AG04450 (cell line): ENCODE results near the gene BSN. TPM values are rescaled to one million over a fixed set of nuclear protein-coding genes. Genes with fewer than 3 reads are reported as not detected.

Experiments used
- CTCF ChIA-PET: fragments of 300-600, 350-600 bp; formaldehyde crosslinking; extraction: SDS; loops from one replicate; lab custom pipeline; 2022; ENCODE audit warnings: antibody characterized with exemption, inconsistent platforms; lab: Charles Lee
- POLR2A ChIA-PET: fragments of 350-600 bp; formaldehyde crosslinking; extraction: SDS; loops from one replicate; lab custom pipeline; 2021; ENCODE audit warnings: antibody characterized with exemption, inconsistent platforms; lab: Yijun Ruan, JAX
- DNase-seq: peaks from one replicate; pipeline ENCODE4 v3.0.0-alpha.2; 2011; ENCODE audit warnings: low read depth, low spot score
- H3K27ac ChIP-seq: one replicate; pipeline ENCODE4 v1.5.1; 2012; ENCODE audit warnings: low read depth, low read length, control low read depth
- H3K27me3 ChIP-seq: one replicate; pipeline ENCODE4 v1.6.0; 2012; ENCODE audit warnings: low read length; ENCODE audit not compliant: control insufficient read depth, insufficient read depth
- H3K4me3 ChIP-seq: 2 replicates; pipeline ENCODE4 v1.5.1; 2011; ENCODE audit warnings: mild to moderate bottlenecking, low read depth, low read length, control low read depth
- H3K9me3 ChIP-seq: 2 replicates; pipeline ENCODE4 v1.5.1; 2012; ENCODE audit warnings: low read length; ENCODE audit not compliant: control insufficient read depth, insufficient read depth
- polyA plus RNA-seq: library from polyadenylated mRNA; depleted of rRNA; stranded (reverse); fragments of >200 nt; gene quantifications from 2 replicates; pipeline ENCODE4 v1.2.3, GENCODE V29; 2011
- TF ChIP-seq, protein P1 (sequence below): IDR thresholded peaks from 2 replicates; pipeline ENCODE4 v1.5.1; 2011; ENCODE audit warnings: low read depth, low read length, control low read depth, inconsistent platforms

The BSN gene
- polyA plus RNA-seq, 1 experiment = not detected

GRCh38 chr3:49639551-49639950 is 85.3 kb downstream of the BSN start:
- no peak for DNase-seq
- POLR2A ChIA-PET = no interaction called here
- H3K27me3 ChIP-seq = peaks cover 17% of the 10 kb centered on the region
- H3K27ac ChIP-seq = no peak overlapping the region
- TF ChIP-seq, protein P1, sequence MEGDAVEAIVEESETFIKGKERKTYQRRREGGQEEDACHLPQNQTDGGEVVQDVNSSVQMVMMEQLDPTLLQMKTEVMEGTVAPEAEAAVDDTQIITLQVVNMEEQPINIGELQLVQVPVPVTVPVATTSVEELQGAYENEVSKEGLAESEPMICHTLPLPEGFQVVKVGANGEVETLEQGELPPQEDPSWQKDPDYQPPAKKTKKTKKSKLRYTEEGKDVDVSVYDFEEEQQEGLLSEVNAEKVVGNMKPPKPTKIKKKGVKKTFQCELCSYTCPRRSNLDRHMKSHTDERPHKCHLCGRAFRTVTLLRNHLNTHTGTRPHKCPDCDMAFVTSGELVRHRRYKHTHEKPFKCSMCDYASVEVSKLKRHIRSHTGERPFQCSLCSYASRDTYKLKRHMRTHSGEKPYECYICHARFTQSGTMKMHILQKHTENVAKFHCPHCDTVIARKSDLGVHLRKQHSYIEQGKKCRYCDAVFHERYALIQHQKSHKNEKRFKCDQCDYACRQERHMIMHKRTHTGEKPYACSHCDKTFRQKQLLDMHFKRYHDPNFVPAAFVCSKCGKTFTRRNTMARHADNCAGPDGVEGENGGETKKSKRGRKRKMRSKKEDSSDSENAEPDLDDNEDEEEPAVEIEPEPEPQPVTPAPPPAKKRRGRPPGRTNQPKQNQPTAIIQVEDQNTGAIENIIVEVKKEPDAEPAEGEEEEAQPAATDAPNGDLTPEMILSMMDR = no peak
- H3K4me3 ChIP-seq = no peak overlapping the region
- CTCF ChIA-PET = no interaction called here
- H3K9me3 ChIP-seq = no peaks in the 10 kb centered on the region

DNA sequence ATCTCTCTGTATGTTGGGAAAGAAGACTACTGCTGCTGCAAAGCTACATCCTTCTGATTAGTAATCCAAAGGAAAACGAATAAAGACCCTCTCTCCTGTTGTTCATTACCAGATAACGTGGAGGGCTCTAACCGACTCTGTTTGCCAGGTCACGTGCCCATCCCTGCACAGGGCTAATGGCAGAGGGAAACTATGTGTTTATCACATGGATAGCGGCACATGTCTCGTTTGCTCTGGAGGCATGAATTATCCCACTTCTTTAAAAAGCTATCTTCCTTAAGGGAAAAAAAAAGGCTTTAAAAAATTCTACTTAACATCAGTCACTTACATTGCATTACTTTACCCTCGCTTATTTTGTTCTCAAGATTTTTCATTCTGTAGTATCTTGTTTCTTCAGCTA is 87.0 kb downstream of the BSN start:
- no peak overlapping the region for H3K27ac ChIP-seq
- TF ChIP-seq, protein P1 = no peak
- H3K27me3 ChIP-seq = peaks cover 17% of the 10 kb centered on the region
- DNase-seq = no peak
- POLR2A ChIA-PET = no interaction called here
- no peaks in the 10 kb centered on the region for H3K9me3 ChIP-seq
- no peak overlapping the region for H3K4me3 ChIP-seq
- CTCF ChIA-PET = no interaction called here

GRCh38 chr3:49641921-49642707 is 87.8 kb downstream of the BSN start:
- TF ChIP-seq, protein P1 = no peak
- ChIA-PET CTCF (no interaction called here), POLR2A (no interaction called here)
- Histone ChIP-seq H3K27me3 (peaks cover 24% of the 10 kb centered on the region), H3K27ac (no peak overlapping the region), H3K4me3 (no peak overlapping the region), H3K9me3 (no peaks in the 10 kb centered on the region)
- DNase-seq = no peak

- TF ChIP-seq, protein P1 = no peak
- H3K27ac ChIP-seq = no peak overlapping the region
- H3K9me3 ChIP-seq = no peaks in the 10 kb centered on the region
- H3K4me3 ChIP-seq = no peak overlapping the region
- no peak for DNase-seq
- CTCF ChIA-PET = interaction anchor here (1.6 kb wide), 1 partner anchor 103 kb away, joined by 3 read pairs; no protein-coding TSS in a partner anchor
- peaks cover 24% of the 10 kb centered on the region for H3K27me3 ChIP-seq
- POLR2A ChIA-PET = no interaction called here
Observed at GRCh38 chr3:49642708-49643145, 88.5 kb downstream of the BSN start.

DNA sequence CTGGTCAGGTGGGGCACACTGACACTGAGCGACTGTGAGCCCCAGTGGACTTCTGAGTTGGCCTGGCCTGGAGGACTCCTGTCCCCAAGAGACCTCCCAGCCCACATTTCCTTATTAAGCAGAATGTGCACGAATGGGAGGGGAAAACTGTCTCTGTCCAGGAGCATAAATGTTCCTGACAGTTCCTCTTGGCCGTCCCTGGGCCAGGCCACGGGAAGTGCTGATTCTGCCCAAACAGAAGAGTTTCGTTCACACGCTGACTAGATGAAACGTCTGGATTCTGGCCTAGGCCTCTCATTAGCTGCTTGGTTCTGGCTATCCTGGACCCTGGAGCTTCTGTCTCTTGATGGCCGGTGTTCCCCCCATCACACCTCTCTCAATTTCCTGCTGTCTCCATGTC is 90.4 kb downstream of the BSN start:
- peaks cover 24% of the 10 kb centered on the region for H3K27me3 ChIP-seq
- ChIA-PET CTCF (interaction anchor here (1.4 to 1.6 kb wide), 2 partner anchors 27 to 105 kb away, joined by 3 to 4 read pairs; no protein-coding TSS in a partner anchor), POLR2A (no interaction called here)
- H3K4me3 ChIP-seq = no peak overlapping the region
- no peak for DNase-seq
- TF ChIP-seq, protein P1 = no peak
- H3K27ac ChIP-seq = no peak overlapping the region
- no peaks in the 10 kb centered on the region for H3K9me3 ChIP-seq
